Breast epithelium (tissue), 3 donors: ENCODE data around the gene FZD7.

Source experiments
- POLR2A ChIP-seq: fragments of 450-650 bp; IDR thresholded peaks from one replicate; pipeline ENCODE4 v1.6.1; 2016; ENCODE audit warnings: antibody characterized with exemption, mild to moderate bottlenecking, moderate library complexity
- TF ChIP-seq, protein P1 (sequence below), 3 donors: fragments of 450-650 bp; IDR thresholded peaks; one replicate each; pipeline ENCODE4 v1.5.1; 2016 to 2017; ENCODE audit warnings: antibody characterized with exemption in 3 of 3, mild to moderate bottlenecking in 3 of 3, moderate library complexity in 3 of 3

DNA sequence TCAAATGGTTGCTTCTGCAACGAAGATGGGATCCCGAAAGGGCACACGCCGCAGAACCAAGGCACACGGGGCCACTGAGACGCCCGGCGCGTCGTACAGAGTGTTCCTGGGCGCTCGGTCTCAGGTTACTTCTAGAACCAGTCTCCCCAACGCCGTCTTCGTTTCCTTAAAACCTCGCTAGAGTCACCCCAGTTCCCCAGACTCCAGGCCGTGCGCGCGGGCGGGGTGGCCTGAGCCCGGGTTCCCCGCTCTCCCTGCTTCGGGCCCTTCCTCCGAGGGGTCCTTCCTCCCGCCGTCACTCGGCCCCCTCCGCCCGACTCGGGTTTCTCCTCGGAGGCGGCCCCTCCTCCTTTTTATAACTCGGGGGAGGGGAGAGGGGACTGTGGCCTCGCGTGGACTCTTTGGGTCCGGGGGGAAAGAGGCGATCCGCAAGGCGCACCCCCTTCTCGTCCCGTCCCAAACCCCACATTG lies 774 bp upstream of the FZD7 start:
- TF ChIP-seq, protein P1, sequence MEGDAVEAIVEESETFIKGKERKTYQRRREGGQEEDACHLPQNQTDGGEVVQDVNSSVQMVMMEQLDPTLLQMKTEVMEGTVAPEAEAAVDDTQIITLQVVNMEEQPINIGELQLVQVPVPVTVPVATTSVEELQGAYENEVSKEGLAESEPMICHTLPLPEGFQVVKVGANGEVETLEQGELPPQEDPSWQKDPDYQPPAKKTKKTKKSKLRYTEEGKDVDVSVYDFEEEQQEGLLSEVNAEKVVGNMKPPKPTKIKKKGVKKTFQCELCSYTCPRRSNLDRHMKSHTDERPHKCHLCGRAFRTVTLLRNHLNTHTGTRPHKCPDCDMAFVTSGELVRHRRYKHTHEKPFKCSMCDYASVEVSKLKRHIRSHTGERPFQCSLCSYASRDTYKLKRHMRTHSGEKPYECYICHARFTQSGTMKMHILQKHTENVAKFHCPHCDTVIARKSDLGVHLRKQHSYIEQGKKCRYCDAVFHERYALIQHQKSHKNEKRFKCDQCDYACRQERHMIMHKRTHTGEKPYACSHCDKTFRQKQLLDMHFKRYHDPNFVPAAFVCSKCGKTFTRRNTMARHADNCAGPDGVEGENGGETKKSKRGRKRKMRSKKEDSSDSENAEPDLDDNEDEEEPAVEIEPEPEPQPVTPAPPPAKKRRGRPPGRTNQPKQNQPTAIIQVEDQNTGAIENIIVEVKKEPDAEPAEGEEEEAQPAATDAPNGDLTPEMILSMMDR (IDR thresholded peaks at IDR 0.05), result no peak
- no peak for TF ChIP-seq POLR2A
